Gastrocnemius medialis (tissue), 4 donors: ENCODE measurements around the gene AMPD1. TPM values are rescaled to one million over a fixed set of nuclear protein-coding genes. Genes with fewer than 3 reads are reported as not detected.

Source experiments
- ATAC-seq, 2 donors: fragments of 150-250 bp; one replicate each; pipeline ENCODE4 v1.9.1; 2016
- DNase-seq, 2 donors: peaks; one replicate each; pipeline ENCODE4 v3.0.0-alpha.2; 2019
- H3K27ac ChIP-seq, 4 donors: fragments of 200-600 bp; sonication (generic); 1 replicate in 1 of 4; 2 replicates in 3 of 4; pipeline ENCODE4 v1.5.1; 2016 to 2018; ENCODE audit warnings: mild to moderate bottlenecking in 2 of 4, moderate library complexity in 1 of 4
- H3K27me3 ChIP-seq, 3 donors: fragments of 200-600 bp; sonication (generic) in 2 of 3; 1 replicate in 1 of 3; 2 replicates in 2 of 3; pipeline versions ENCODE4 v1.5.1 to v1.6.0; 2016 to 2019; ENCODE audit warnings: mild to moderate bottlenecking in 1 of 3, moderate library complexity in 1 of 3
- H3K36me3 ChIP-seq, 2 donors: fragments of 200-600 bp; sonication (generic) in 1 of 2; one replicate each; pipeline ENCODE4 v1.5.1; 2017 to 2018
- H3K4me1 ChIP-seq, 2 donors: fragments of 200-600 bp; sonication (generic) in 1 of 2; one replicate each; pipeline ENCODE4 v1.5.1; 2016 to 2017; ENCODE audit warnings: mild to moderate bottlenecking in 2 of 2
- H3K4me3 ChIP-seq, 4 donors: fragments of 200-600 bp; sonication (generic) in 3 of 4; 1 replicate in 1 of 4; 2 replicates in 3 of 4; pipeline ENCODE4 v1.5.1; 2016 to 2019; ENCODE audit warnings: mild to moderate bottlenecking in 2 of 4
- H3K9me3 ChIP-seq, 3 donors: fragments of 200-600 bp; sonication (generic) in 2 of 3; 1 replicate in 1 of 3; 2 replicates in 2 of 3; pipeline ENCODE4 v1.5.1; 2016 to 2019
- CTCF ChIP-seq, 5 experiments: fragments of 450-650 bp in 3 of 5; fragments of 200-600 bp in 2 of 5; sonication (generic) in 2 of 5; IDR thresholded peaks in 4 of 5; conservative IDR thresholded peaks in 1 of 5; 1 replicate in 4 of 5; 2 replicates in 1 of 5; pipeline ENCODE4 v1.5.1; 2016 to 2019; ENCODE audit warnings: antibody characterized with exemption in 5 of 5, mild to moderate bottlenecking in 3 of 5, moderate library complexity in 3 of 5
- POLR2A ChIP-seq, 2 donors: fragments of 450-650 bp; IDR thresholded peaks; one replicate each; pipeline ENCODE4 v1.6.1; 2017; ENCODE audit warnings: antibody characterized with exemption in 2 of 2, mild to moderate bottlenecking in 2 of 2, moderate library complexity in 2 of 2
- in situ Hi-C, 4 donors: fragments of 200-750 bp; cut with MboI; loops; one replicate each; pipeline versions ENCODE4 v1.15.0 to v1.8.0; 2017; ENCODE audit warnings: low sequenced_read_pairs in 4 of 4
- intact Hi-C: fragments of 100-400 bp; cut with DNase I; formaldehyde crosslinking; loops from one replicate; pipeline ENCODE4 v1.15.1; 2023; ENCODE audit warnings: low total_unique reads
- total RNA-seq, 4 donors: library from RNA; depleted of rRNA; stranded (reverse); fragments of >200 nt; gene quantifications; one replicate each; pipeline versions ENCODE4 v1.1.0 to v1.2.3, GENCODE V29; 2016

The AMPD1 gene
- total RNA-seq, 4 donors from 2014 or later, result 43.5 to 93.4 (median 68.1) TPM

- Histone ChIP-seq H3K36me3 (peaks cover 0 to 16% of the 10 kb centered on the region in 2 donors), H3K4me3 (no peak overlapping the region), H3K27ac (peak overlapping the region; percentile 88 to 98 (median 91)), H3K9me3 (no peaks in the 10 kb centered on the region), H3K27me3 (no peaks in the 10 kb centered on the region), H3K4me1 (peaks cover 57 to 61% of the 10 kb centered on the region in 2 donors)
- TF ChIP-seq POLR2A (IDR thresholded peaks at IDR 0.05) (no peak), CTCF (IDR thresholded peaks at IDR 0.05 in 4 of 5, conservative IDR thresholded peaks at IDR 0.05 in 1 of 5) (no peak)
- in situ Hi-C loops, result loop anchor here in 1 of 4 donors (10.0 kb wide), 1 partner anchor 54 kb away; no protein-coding TSS in a partner anchor
- peak in 1 of 2 donors; percentile 43 for DNase-seq
- intact Hi-C loops, result loop anchor here (10.0 kb wide), 1 partner anchor 1684 kb away; the partner anchor contains the start of gene ATP1A1
- peak; percentile 22 to 24 for ATAC-seq
Measured at GRCh38 chr1:114691061-114691460, 4.3 kb downstream of the AMPD1 start.

GRCh38 chr1:114690148-114690547 is 5.2 kb downstream of the AMPD1 start:
- Histone ChIP-seq H3K9me3 (no peaks in the 10 kb centered on the region), H3K27me3 (no peaks in the 10 kb centered on the region), H3K4me3 (no peak overlapping the region), H3K27ac (peak overlapping the region; percentile 88 to 98 (median 91)), H3K36me3 (peaks cover 0 to 16% of the 10 kb centered on the region in 2 donors), H3K4me1 (peaks cover 65% of the 10 kb centered on the region in 2 donors)
- TF ChIP-seq CTCF (IDR thresholded peaks at IDR 0.05 in 4 of 5, conservative IDR thresholded peaks at IDR 0.05 in 1 of 5) (no peak), POLR2A (IDR thresholded peaks at IDR 0.05) (no peak)
- in situ Hi-C loops, result loop anchor here in 1 of 4 donors (10.0 kb wide), 1 partner anchor 55 kb away; no protein-coding TSS in a partner anchor
- DNase-seq (no peak), ATAC-seq (no peak)
- intact Hi-C loops, result loop anchor here (10.0 kb wide), 1 partner anchor 1685 kb away; the partner anchor contains the start of gene ATP1A1

GRCh38 chr1:114688526-114688925 is 6.8 kb downstream of the AMPD1 start:
- H3K36me3 ChIP-seq, result peaks cover 0 to 20% of the 10 kb centered on the region in 2 donors
- H3K4me1 ChIP-seq, result peaks cover 75% of the 10 kb centered on the region in 2 donors
- H3K27ac ChIP-seq, result peak overlapping the region; percentile 88 to 98 (median 91)
- H3K9me3 ChIP-seq, result no peaks in the 10 kb centered on the region
- in situ Hi-C loops (no loop called here), intact Hi-C loops (loop anchor here (10.0 kb wide), 1 partner anchor 664 kb away; no protein-coding TSS in a partner anchor)
- H3K27me3 ChIP-seq, result no peaks in the 10 kb centered on the region
- no peak for TF ChIP-seq POLR2A (IDR thresholded peaks at IDR 0.05)
- TF ChIP-seq CTCF (IDR thresholded peaks at IDR 0.05 in 4 of 5, conservative IDR thresholded peaks at IDR 0.05 in 1 of 5), result no peak
- H3K4me3 ChIP-seq, result no peak overlapping the region
- no peak for ATAC-seq
- no peak for DNase-seq

GRCh38 chr1:114685851-114686250 is 9.5 kb downstream of the AMPD1 start:
- peaks cover 62 to 68% of the 10 kb centered on the region in 2 donors for H3K4me1 ChIP-seq
- in situ Hi-C loops (no loop called here), intact Hi-C loops (loop anchor here (2.0 to 10.0 kb wide), 2 partner anchors 13 to 661 kb away; no protein-coding TSS in a partner anchor)
- peaks cover 0 to 37% of the 10 kb centered on the region in 2 donors for H3K36me3 ChIP-seq
- ATAC-seq (peak; percentile 41 to 82), DNase-seq (no peak)
- H3K27me3 ChIP-seq, result no peaks in the 10 kb centered on the region
- no peak overlapping the region for H3K4me3 ChIP-seq
- TF ChIP-seq CTCF (IDR thresholded peaks at IDR 0.05 in 4 of 5, conservative IDR thresholded peaks at IDR 0.05 in 1 of 5) (no peak), POLR2A (IDR thresholded peaks at IDR 0.05) (no peak)
- no peaks in the 10 kb centered on the region for H3K9me3 ChIP-seq
- peak overlapping the region; percentile 88 to 98 (median 91) for H3K27ac ChIP-seq
